HG03521 (cell line): ENCODE data around the gene ANKRD44.
"Not testable (repeated sequence)": the region's sequence is repeated elsewhere in the genome, so short reads cannot be mapped to it uniquely, and the experiment has no call there.

Experiments
- ATAC-seq: cut with Tn5 transposase; IDR thresholded peaks from one replicate; pipeline ENCODE4 v1.9.1; 2021; ENCODE audit warnings: mild to moderate bottlenecking, moderate library complexity; ENCODE audit not compliant: unreplicated experiment

ANKRD44 gene

DNA sequence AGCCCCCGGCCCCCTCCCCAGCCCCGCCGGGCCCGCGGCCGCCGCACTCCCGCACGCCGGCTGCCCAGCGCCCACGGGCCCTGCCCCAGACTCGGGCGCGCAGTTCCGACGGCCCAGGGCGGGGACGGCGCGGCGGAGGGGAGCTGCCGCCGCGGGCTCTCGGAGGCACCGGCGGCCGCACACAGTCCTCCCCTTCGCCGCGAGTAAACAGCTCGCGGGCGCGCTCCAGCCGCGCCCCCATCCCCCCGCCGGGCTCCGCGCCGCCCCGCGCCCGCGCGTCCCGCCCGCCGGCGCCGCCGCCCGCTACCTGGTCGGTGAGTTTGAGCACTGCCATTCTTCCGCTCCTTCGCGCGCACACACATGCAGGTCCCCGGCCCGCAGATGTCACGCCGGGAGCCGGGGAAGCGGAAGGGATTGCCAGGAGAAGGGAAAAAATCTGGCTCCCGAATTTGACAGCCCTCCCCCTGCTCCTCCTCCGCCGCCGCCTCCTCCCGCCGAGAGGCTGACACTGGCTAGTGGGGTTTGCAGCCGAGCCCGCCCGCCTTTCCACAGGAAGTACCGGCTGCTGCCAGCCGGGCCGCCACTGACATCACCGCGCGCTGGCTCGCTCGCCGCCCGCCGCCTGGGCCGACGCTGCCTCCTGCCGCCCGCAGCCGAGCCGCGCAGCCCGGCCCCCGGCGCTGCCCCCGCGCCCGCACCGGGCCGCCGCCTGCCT lies at the start of gene ANKRD44:
Gene ANKRD44, minus strand, starts transcription at position 510 of the 715 bp plus-strand sequence. Its CDS starts 176 bp downstream, at position 334.
- peak; percentile 72 for ATAC-seq

DNA sequence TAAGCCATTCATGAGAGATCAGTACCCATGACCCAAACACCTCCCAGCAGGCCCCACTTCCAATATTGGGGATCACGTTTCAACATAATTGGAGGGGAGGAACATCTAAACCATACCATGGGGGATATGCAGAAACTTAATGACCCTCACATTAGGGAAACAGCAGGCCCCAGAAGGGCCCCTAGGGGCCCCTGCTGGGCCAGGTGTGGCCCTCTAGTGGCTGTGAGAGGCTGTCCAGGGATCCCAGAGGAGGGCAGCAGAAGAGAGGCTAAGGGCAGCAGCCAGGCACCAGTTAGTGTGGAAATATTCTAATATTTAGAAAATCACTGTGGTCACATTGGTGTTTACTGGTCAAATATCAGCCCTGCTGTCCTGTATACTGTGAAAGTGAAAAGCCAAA lies 49.3 kb upstream of the ANKRD44 start:
- ATAC-seq = no peak

DNA sequence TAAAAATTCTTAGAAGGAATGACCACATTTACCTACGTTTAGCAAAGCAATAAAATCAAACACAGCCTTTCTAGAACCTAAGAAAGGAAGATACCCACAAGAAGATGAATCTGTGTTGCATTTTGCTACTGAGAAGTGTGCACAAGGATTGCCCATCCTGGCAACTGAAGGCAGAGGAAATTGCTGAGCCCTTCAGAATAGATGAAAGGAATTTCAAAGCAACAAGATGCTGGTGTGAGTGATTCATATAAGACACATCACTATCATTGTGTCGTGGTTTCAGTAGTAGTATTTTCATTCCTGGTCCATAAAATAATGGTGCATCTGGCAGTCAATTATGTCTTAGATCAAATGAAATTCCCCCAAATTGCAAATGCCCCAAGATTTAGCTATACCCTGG lies 48.4 kb upstream of the ANKRD44 start:
- ATAC-seq = no peak

DNA sequence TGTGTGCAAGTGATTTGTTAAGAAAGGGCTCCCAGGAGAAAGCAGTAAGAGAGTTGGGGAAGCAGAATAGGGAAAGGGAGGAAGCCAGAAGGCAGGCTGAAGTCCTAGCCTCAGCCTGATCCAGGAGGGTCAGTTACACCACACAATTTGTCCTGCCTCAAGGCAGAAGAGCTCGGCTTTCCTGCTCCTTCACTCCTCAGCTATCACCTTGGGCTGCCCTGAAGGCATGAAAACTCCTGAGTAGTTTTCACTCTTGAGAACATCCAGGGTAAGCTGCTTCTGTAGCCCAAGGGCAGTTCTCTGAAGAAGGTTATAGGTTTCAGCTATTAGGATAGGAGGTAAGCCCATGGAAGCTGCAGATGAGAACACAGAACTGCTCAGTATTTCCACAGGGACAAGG lies 47.4 kb upstream of the ANKRD44 start:
- ATAC-seq = no peak

DNA sequence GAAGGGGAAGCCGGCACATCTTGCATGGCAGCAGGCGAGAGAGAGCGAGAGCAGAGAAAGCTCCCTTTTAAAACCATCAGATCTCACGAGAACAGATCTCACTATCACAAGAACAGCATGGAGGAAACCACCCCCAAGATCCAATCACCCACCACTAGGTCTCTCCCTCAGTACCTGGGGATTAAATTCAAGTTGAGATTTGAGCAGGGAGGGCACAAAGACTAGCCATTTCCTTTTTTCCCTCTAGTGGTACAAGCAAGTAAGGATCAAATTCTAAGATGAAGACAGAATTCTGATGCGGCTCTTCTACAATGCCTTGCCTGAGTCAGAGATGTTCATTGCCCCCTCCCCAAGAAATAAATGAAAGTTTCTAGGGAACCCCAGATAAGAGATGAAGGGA lies 45.6 kb upstream of the ANKRD44 start:
- no peak for ATAC-seq

DNA sequence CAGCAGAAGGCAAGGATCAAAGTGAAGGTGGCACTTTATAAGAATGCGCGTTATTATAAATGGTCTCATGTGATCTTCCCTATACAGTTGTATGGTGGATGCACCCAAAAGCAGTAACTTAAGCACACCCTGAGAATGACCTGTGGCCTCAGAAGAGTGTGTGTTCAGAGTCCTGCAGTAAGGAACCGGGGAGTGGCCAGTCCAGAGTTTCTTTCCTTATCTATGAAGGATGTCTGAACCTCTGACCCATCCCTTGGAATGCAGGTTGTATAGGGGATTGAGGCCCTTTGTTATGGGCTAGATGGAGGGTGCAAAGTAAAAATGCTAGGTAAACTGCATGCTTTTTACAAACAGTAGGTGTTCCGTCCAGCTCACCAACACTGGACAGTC lies 43.6 kb upstream of the ANKRD44 start:
- no peak for ATAC-seq

DNA sequence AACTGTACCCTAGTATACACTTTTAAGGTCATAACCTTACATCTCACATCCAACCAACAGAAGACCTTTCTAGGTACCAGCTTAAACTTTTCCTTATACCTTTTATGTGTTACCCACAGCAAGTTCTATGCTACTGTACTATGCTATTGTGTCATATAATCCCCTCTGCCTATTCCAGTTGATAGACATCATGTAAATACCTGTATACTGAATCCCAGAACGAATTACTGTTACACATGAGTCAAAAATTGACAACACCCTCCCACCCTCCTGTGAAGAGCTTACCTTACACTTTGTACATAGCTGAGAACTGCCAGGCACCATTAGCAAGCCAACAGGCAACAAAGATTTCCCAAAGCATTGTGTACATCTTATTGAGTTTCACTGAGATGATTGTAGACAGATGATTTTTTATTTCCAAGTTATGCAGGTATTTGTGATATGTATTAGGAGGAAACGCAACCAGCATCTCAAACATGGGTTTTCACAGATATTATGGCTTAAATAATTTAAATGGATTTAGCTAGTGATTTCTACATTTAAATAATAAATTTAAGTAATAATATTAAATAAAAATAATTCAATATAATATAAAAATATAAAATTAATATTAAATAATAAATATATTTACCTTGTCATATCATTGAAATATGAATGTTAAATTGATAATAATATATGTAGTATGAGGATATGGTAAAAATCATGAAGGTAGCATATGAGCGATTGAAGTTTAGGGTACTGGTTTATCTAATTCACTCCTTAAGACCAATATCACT lies 43.0 kb upstream of the ANKRD44 start:
- no peak for ATAC-seq

DNA sequence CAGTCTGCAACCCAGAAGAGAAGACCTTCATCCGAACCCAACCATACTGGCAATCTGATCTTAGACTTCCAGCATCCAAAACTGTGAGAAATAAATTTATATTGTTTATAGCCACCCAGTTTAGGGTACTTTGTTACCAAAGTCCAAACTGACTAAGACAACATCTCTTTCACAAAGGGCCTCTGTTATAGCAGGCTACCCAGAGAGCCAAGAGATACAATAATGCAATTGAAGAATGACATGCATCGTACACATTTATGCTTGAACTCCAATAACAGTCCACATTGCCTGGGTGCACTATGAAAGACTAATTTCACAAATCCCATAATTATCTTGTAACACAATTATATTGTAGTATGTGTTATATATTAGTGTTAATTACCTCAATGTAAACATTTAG lies 39.1 kb upstream of the ANKRD44 start:
- ATAC-seq = no peak

DNA sequence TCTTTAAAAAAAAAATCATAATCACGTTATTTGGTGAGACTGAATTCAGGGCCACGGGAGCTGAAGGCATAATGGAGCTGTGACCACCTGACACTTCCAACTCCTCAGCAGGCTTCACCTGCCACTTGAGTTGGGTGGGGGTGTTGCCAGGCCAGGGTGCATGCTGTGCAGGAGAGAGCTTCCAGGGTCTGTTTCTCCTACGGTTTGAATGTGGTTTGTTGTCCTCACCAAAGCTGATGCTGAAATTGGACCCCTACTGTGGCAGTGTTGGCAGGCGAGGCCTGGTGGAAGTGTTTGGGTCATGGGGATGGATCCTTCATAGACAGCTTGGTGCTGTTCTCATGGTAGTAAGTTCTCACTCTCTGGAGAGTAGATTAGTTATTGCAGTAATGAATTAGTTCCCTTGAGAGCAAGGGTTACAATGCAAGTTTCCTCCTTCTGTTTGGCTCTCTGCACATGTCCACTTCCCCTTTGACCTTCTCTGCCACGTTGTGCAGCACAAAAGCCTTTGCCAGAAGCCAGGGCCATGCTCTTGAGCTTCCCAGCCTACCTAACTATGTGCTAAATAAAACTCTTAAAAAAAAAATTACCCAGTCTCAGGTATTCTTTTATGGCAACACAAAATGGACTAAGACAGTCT lies 38.3 kb upstream of the ANKRD44 start:
- ATAC-seq = no peak

DNA sequence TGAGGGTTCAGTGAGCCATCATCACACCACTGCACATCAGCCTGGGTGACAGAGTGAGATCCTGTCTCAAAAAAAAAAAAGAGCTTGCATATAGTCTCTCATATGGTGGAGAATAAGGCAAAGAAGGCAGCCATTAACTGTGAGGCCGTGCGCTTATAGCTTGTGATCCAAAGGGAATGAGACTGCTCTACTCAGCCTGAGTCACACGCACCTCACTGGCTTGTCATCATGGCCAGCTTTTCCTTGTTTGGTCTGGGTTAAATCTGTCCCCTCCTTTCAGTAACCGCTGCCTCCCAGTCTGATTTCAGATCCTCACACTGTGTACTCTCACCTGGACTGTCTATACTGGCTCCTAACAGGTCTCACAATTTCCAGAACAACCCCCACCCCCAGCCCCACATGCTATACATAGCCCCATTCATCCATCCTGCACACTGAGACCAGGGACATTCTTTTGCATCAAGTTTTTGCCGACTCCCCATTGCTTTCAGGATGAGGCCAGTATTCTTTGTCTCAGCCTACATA lies 35.3 kb upstream of the ANKRD44 start:
- ATAC-seq = no peak

DNA sequence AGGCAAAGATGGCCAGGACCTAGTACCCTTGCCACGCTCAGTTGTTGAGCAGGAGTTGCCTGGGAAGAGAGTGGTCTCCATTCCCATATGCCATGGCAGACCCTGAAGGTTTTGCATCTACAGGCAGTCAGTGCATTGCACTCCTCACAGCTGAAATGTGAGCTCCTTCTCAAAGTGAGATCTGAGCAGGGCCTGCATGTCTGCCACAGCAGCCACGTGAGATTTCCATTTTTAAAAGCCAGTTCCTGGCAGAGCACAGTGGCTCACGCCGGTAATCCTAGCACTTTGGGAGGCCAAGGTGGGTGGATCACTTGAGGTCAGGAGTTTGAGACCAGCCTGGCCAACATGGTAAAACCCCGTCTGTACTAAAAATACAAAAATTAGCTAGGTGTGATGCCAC lies 33.4 kb upstream of the ANKRD44 start:
- ATAC-seq = not testable (repeated sequence)

DNA sequence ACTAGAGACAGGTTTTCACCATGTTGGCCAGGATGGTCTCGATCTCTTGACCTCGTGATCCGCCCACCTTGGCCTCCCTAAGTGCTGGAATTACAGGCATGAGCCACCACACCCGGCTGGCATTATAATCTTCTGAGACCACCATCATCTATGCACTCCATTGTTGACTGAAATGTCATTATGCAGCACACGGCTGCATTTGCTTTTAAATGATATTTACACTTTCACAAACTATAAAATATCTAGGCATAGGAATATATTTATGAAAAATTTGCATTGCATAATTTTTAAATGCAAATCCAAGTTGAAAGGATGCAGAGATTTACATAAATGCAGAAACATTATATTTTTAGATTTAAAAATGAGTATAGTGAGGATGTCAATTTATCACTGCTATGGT lies 30.0 kb upstream of the ANKRD44 start:
- ATAC-seq = no peak

DNA sequence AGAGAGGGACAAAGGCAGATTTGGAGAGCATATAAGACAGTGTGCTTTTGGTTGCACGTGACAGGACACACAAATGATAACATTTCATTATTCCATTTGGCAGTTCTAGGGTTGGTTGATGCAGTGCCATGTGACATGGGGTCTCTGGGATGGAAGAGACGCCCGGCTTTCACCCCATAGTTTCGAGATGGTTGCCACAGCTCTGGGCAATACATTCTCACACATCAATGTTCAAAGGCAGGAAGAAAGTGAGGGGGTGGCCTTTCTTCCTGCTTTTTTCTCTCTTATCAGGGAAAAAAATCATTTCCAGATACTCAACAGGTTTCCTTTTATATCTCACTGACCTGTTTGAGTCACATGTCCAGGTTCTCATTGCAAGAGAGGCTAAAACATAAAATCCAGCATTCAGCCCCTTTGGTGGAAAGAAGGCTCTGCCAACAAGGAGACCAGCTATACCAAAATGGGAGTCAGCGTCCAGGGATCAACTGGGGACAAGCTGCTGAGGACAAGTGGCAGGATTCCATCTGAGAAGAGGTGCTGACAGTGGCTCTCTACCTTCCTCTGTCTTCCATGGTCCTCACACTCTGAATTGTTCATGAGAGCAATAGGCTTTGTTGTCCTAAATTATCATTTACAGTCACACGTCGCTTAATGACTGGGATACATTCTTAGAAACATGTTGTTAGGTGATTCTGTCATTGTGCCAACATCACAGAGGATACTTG lies 29.1 kb upstream of the ANKRD44 start:
- no peak for ATAC-seq

DNA sequence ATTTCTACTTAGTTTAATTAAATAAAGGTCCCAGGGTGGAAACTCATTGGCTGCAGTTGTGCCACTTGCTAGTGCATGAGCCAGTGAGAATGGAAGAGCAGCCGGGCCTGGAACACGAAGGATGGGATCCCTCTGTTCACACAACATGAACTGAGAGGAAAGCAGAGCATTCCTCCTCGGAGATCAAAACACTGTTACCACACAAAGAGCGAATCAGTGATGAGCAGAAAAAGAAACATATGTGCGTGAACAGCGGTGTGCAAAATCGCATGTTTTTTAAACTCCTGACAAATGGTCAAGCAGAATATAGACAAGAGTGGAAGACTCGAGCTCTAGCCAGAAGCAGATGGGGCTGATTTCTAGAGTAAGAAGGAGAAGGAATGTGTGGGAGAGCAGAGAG lies 28.4 kb upstream of the ANKRD44 start:
- no peak for ATAC-seq

DNA sequence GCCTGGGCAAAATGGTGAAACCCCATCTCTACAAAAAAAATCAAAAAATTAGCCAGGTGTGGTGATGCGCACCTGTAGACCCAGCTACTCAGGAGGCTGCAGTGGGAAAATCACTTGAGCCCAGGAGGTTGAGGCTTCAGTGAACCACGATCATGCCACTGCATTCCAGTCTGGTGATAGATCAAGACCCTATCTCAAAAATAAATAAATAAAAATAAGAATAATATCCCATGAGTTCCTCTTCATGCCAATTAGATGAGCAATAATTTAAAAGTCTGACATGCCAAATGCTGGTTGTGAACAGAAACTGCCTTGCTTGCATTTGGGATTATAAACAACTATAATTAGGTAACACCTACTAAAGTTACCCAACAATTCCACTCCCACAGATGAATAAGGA lies 22.1 kb upstream of the ANKRD44 start:
- no peak for ATAC-seq

DNA sequence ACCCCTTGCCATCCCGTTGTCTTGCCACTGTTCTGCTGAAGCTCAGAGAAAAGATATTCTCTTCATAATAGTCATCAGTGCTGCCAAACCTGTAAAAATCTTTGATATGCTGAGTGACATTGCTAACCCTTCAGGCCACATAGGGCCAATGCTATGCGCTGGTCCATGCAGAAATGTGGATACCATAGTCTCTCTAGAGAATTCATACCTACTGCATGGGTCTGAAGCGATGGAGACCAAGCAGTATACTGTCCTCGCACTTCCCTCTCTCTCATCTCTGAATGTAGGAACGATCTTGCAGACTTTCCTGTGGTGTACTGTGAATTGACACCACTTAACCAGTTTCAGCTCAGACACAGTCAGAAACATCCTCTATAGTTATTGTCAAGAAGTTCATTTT lies 17.9 kb upstream of the ANKRD44 start:
- ATAC-seq = no peak

DNA sequence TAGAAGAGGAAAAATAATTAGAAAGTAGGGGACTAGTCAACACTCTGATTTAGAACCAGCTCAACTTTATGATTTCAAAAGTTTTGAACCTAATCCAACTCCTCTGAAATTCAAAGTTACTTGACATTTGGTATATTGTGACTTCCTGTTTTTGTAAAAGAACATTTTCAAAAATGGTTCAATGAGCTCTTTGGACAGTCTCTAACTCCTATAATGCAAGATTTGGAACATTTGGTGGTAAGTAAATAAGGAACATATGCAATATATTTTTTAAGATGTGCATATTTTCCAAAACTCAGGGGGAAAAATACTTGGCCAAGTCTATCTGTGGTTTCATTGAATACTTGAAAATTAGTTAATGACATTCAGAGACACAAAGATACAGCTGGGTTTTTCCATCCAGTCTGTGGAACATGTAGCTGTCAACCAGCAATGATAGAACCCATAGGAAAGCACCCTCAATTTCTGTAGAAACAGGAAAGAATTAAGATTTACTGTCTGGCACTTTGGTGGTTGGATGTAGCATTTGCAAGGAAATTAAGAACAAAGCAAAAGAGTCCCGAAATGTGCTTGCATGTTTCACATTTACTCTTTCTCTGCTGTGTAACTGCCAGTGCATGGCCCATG lies 17.0 kb upstream of the ANKRD44 start:
- ATAC-seq = no peak

DNA sequence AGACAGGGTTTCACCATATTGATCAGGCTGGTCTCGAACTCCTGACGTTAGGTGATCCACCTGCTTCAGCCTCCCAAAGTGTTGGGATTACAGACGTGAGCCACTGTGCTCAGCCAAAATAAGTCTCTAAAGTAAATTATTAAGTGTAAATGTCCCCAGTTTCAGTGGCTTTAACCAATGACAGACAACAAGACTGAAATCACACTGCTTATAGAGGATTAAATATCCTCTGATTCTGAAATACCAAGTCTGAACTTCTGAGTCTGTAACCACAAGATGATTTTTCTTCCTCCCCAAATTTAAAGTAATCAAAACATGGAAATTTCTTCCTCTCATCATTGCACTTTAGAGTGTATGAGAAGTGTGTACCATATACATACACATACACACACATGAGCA lies 16.5 kb upstream of the ANKRD44 start:
- ATAC-seq = no peak

DNA sequence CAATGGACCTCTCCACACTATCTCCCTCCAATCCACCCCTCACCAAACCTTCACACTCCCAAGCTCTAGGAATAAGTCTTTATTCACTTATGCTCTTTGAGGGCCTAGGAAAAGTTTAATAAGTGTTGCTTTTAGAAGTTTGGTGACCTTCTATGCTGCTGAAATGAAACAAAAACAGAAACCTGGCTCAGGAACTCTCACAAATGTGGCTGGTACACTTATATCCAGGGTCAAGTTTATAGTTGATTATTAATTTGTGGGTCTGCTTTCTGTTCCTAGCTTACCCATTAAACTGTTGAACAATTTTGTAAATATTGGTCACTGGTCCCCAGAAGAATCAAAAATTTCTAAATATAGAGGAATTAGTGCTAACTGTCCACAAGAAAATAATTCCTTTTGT lies 14.2 kb upstream of the ANKRD44 start:
- peak; percentile 85 for ATAC-seq
